GM12801 (cell line): ENCODE measurements around the gene GFOD2.

ENCODE experiments used
- CTCF ChIP-seq: IDR thresholded peaks from one replicate; pipeline ENCODE4 v1.5.1; 2011; ENCODE audit warnings: control low read depth; ENCODE audit not compliant: insufficient read length; ENCODE audit errors: extremely low read depth

The GFOD2 gene

GRCh38 chr16:67673712-67674580, 45.2 kb downstream of the GFOD2 start:
- TF ChIP-seq CTCF, result no peak

- TF ChIP-seq CTCF, result peak; percentile 23
These were observed 46.1 kb downstream of the GFOD2 start for GRCh38 chr16:67672739-67673662.

- TF ChIP-seq CTCF, result no peak
These were observed 46.8 kb downstream of the GFOD2 start for GRCh38 chr16:67672306-67672705.

- no peak for TF ChIP-seq CTCF
These were observed 49.5 kb downstream of the GFOD2 start for GRCh38 chr16:67669499-67670101.

GRCh38 chr16:67668495-67669157, 50.5 kb downstream of the GFOD2 start:
- TF ChIP-seq CTCF, result no peak

- peak; percentile 73 for TF ChIP-seq CTCF
These were observed 51.2 kb downstream of the GFOD2 start for GRCh38 chr16:67667817-67668494.
